HCT116 (cell line): ENCODE results near the gene MALSU1. TPM values are rescaled to one million over a fixed set of nuclear protein-coding genes. Genes with fewer than 3 reads are reported as not detected.

Source experiments
- ATAC-seq: fragments of 200-7000 bp; cut with Tn5 transposase; 2 replicates; pipeline ENCODE4 v1.9.1; 2020; ENCODE audit warnings: mild to moderate bottlenecking, moderate library complexity
- BruUV-seq: library from RNA; stranded (reverse); fragments of 400-500 nt; replicated peaks from 2 replicates; lab custom pipeline; 2021; lab: Mats Ljungman, UMichigan
- CTCF ChIA-PET: fragments of 300-600 bp; sonication (Branson Sonifier 250); formaldehyde crosslinking; loops from one replicate; lab custom pipeline; 2021; ENCODE audit warnings: antibody characterized with exemption; lab: Charles Lee
- POLR2A ChIA-PET: fragments of 300-600, 350-600 bp; sonication (Branson Sonifier 250); formaldehyde crosslinking; loops from one replicate; lab custom pipeline; 2021; ENCODE audit warnings: antibody characterized with exemption; lab: Charles Lee
- RAD21 ChIA-PET, 2 experiments: fragments of 300-600 bp; sonication (Branson Sonifier 250); formaldehyde crosslinking; loops; one replicate each; lab custom pipeline; 2023; ENCODE audit warnings: low total read pairs in 2 of 2; ENCODE audit not compliant: uncharacterized antibody in 2 of 2, unreplicated experiment in 2 of 2, low non-redundant PET in 1 of 2; lab: Charles Lee
- DNase-seq: peaks from one replicate; pipeline ENCODE4 v3.0.0-alpha.2; 2010; ENCODE audit warnings: low read depth, low spot score
- H2AFZ ChIP-seq: fragments of 200-600 bp; shearing (Covaris generic), sonication (generic); 2 replicates; pipeline ENCODE4 v1.6.1; 2017; ENCODE audit warnings: low read depth, mixed run types, mixed read lengths, antibody characterized with exemption, low read length; ENCODE audit not compliant: poor library complexity, severe bottlenecking
- H3K27ac ChIP-seq: 2 replicates; pipeline ENCODE4 v1.5.1; 2012; ENCODE audit warnings: low read depth, low read length
- H3K27me3 ChIP-seq: fragments of 200-600 bp; sonication (generic); 2 replicates; pipeline ENCODE4 v1.6.1; 2016; ENCODE audit warnings: mixed run types, low read length, mixed read lengths; ENCODE audit not compliant: insufficient read depth
- H3K36me3 ChIP-seq, 2 experiments: fragments of 200-500 bp in 1 of 2; fragments of 200-600 bp in 1 of 2; sonication (Bioruptor generic) in 1 of 2; sonication (generic) in 1 of 2; 2 replicates each; pipeline versions ENCODE4 v1.5.1 to v1.6.1; 2014 to 2016; ENCODE audit warnings: low read length in 2 of 2, inconsistent platforms in 1 of 2, mixed read lengths in 1 of 2, mixed run types in 1 of 2; ENCODE audit not compliant: insufficient read depth in 2 of 2, control insufficient read depth in 1 of 2
- H3K4me1 ChIP-seq, 2 experiments: fragments of 200-600 bp in 1 of 2; sonication (generic) in 1 of 2; 2 replicates each; pipeline versions ENCODE4 v1.5.1 to v1.6.1; 2012 to 2017; ENCODE audit warnings: low read length in 2 of 2, inconsistent platforms in 1 of 2, mild to moderate bottlenecking in 1 of 2, mixed read lengths in 1 of 2, mixed run types in 1 of 2, moderate library complexity in 1 of 2; ENCODE audit not compliant: insufficient read depth in 2 of 2, control insufficient read depth in 1 of 2
- H3K4me2 ChIP-seq: fragments of 200-600 bp; sonication (generic); 2 replicates; pipeline ENCODE4 v1.6.1; 2017; ENCODE audit warnings: mixed run types, low read length, mixed read lengths
- H3K4me3 ChIP-seq, 2 experiments: fragments of 200-600 bp in 1 of 2; sonication (generic) in 1 of 2; replicated peaks in 1 of 2; 2 replicates each; pipeline ENCODE4 v1.5.1; 2011 to 2016; ENCODE audit warnings: low read length in 2 of 2, control low read depth in 1 of 2, low read depth in 1 of 2, mild to moderate bottlenecking in 1 of 2, mixed read lengths in 1 of 2, mixed run types in 1 of 2
- H3K79me2 ChIP-seq: fragments of 200-600 bp; sonication (generic); 2 replicates; pipeline ENCODE4 v1.6.1; 2017; ENCODE audit warnings: mild to moderate bottlenecking, mixed run types, low read length, moderate library complexity, mixed read lengths; ENCODE audit not compliant: insufficient read depth
- H3K9ac ChIP-seq: fragments of 200-600 bp; sonication (generic); 2 replicates; pipeline ENCODE4 v1.6.1; 2016; ENCODE audit warnings: low read length, mixed read lengths
- H3K9me2 ChIP-seq: fragments of 200-600 bp; sonication (generic), shearing (Covaris generic); 2 replicates; pipeline ENCODE4 v1.6.1; 2017; ENCODE audit warnings: mixed run types, mild to moderate bottlenecking, moderate library complexity; ENCODE audit not compliant: insufficient read depth
- H3K9me3 ChIP-seq, 2 experiments: fragments of 200-500 bp in 1 of 2; fragments of 200-600 bp in 1 of 2; sonication (Bioruptor generic) in 1 of 2; sonication (generic) in 1 of 2; 2 replicates each; pipeline ENCODE4 v1.6.1; 2014 to 2017; ENCODE audit warnings: low read length in 2 of 2, mixed read lengths in 2 of 2, inconsistent platforms in 1 of 2, low read depth in 1 of 2, mild to moderate bottlenecking in 1 of 2, mixed run types in 1 of 2, moderate library complexity in 1 of 2; ENCODE audit not compliant: control insufficient read depth in 1 of 2, insufficient read depth in 1 of 2
- H4K20me1 ChIP-seq: fragments of 200-600 bp; sonication (generic), shearing (Covaris generic); 2 replicates; pipeline ENCODE4 v1.6.1; 2017; ENCODE audit warnings: mixed run types, mild to moderate bottlenecking, moderate library complexity; ENCODE audit not compliant: insufficient read depth
- CBX3 ChIP-seq: IDR thresholded peaks from 2 replicates; pipeline ENCODE4 v1.6.1; 2012; ENCODE audit warnings: low read depth
- EGR1 ChIP-seq: IDR thresholded peaks from 2 replicates; pipeline ENCODE4 v1.6.1; 2012; ENCODE audit warnings: low read depth
- ELF1 ChIP-seq: IDR thresholded peaks from 2 replicates; pipeline ENCODE4 v1.6.1; 2012; ENCODE audit warnings: low read depth, borderline replicate concordance
- EZH2 ChIP-seq: fragments of 200-600 bp; sonication (generic); IDR thresholded peaks from 2 replicates; pipeline ENCODE4 v1.6.1; 2017; ENCODE audit warnings: antibody characterized with exemption, mixed run types
- FOSL1 ChIP-seq: IDR thresholded peaks from 2 replicates; pipeline ENCODE4 v1.6.1; 2012; ENCODE audit warnings: low read depth
- JUND ChIP-seq: IDR thresholded peaks from 2 replicates; pipeline ENCODE4 v1.6.1; 2012
- POLR2A ChIP-seq: IDR thresholded peaks from 2 replicates; pipeline ENCODE4 v1.7.0; 2011; ENCODE audit warnings: borderline replicate concordance; ENCODE audit not compliant: insufficient read depth, insufficient read length; ENCODE audit errors: extremely low read depth
- POLR2AphosphoS5 ChIP-seq: IDR thresholded peaks from 2 replicates; pipeline ENCODE4 v1.6.1; 2011; ENCODE audit warnings: mild to moderate bottlenecking, low read depth, low read length, moderate library complexity
- SP1 ChIP-seq: IDR thresholded peaks from 2 replicates; pipeline ENCODE4 v1.6.1; 2012; ENCODE audit warnings: low read depth
- SRF ChIP-seq: IDR thresholded peaks from 2 replicates; pipeline ENCODE4 v1.6.1; 2012; ENCODE audit warnings: low read depth
- TCF7L2 ChIP-seq: IDR thresholded peaks from 2 replicates; pipeline ENCODE4 v1.7.0; 2011; ENCODE audit warnings: borderline replicate concordance, inconsistent platforms; ENCODE audit not compliant: insufficient read depth, insufficient read length; ENCODE audit errors: extremely low read depth
- YY1 ChIP-seq: IDR thresholded peaks from 2 replicates; pipeline ENCODE4 v1.6.1; 2011; ENCODE audit warnings: low read length, low read depth, moderate library complexity, mild to moderate bottlenecking; ENCODE audit not compliant: insufficient replicate concordance; ENCODE audit errors: extremely low read depth
- ZFX ChIP-seq: fragments of 450-650 bp; IDR thresholded peaks from 2 replicates; pipeline ENCODE4 v1.6.1; 2017
- ZNF274 ChIP-seq: fragments of 200-500 bp; sonication (Bioruptor generic); IDR thresholded peaks from 2 replicates; pipeline ENCODE4 v1.6.1; 2014; ENCODE audit warnings: mild to moderate bottlenecking, low read depth, low read length, inconsistent platforms
- intact Hi-C: fragments of 100-400 bp; cut with micrococcal nuclease; formaldehyde crosslinking; loops from 2 replicates; pipeline ENCODE4 v1.10.0; 2022
- total RNA-seq: library from RNA; stranded (reverse); gene quantifications from one replicate; pipeline ENCODE4 v1.2.1, GENCODE V29; 2021; ENCODE audit not compliant: unreplicated experiment
- TF ChIP-seq, protein P1 (sequence below): IDR thresholded peaks from 2 replicates; pipeline ENCODE4 v1.6.1; 2012; ENCODE audit warnings: low read depth
- TF ChIP-seq, protein P2 (sequence below): IDR thresholded peaks from 2 replicates; pipeline ENCODE4 v1.6.1; 2012
- TF ChIP-seq, protein P3 (sequence below): IDR thresholded peaks from 2 replicates; pipeline ENCODE4 v1.6.1; 2012
- TF ChIP-seq, protein P4 (sequence below): IDR thresholded peaks from 2 replicates; pipeline ENCODE4 v1.6.1; 2011; ENCODE audit warnings: mild to moderate bottlenecking, low read length, moderate library complexity; ENCODE audit not compliant: insufficient replicate concordance; ENCODE audit errors: extremely low read depth
- TF ChIP-seq, protein P5 (sequence below), 3 experiments: fragments of 200-600 bp in 1 of 3; sonication (generic) in 1 of 3; IDR thresholded peaks in 2 of 3; conservative IDR thresholded peaks in 1 of 3; 2 replicates each; pipeline ENCODE4 v1.5.1; 2012 to 2017; ENCODE audit warnings: low read depth in 2 of 3, low read length in 2 of 3, antibody characterized with exemption in 1 of 3, borderline replicate concordance in 1 of 3, control low read depth in 1 of 3, mild to moderate bottlenecking in 1 of 3, mixed read lengths in 1 of 3, mixed run types in 1 of 3, moderate library complexity in 1 of 3; ENCODE audit not compliant: insufficient read depth in 1 of 3

MALSU1 gene
- total RNA-seq, 1 experiment from 2014 or later: 105 TPM

DNA sequence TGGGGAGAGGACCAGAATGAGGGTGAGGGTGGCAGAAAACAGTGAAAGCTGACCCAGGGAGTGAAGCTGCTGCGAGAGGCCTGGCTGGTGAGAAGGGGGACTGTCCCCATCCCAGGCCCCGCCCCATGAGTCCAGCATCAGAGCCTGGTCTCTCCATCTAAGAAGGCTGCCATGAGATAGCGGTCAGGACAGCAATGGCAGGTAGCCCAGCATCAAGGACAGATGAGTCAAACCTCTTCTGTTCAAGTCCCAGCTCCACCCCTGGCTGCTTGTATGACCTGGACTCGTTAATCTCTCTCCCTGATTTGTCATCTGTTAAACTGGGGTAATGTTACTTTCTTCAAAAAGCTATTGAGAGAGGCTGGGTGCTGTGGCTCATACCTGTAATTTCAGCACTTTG, 30.4 kb upstream of the MALSU1 start:
- POLR2A ChIA-PET: no interaction called here
- H3K4me1 ChIP-seq: peaks cover 6 to 16% of the 10 kb centered on the region in 2 experiments; a peak in 3 of 4 replicates
- RAD21 ChIA-PET: interaction anchor here in 1 of 2 experiments (0.8 kb wide), 1 partner anchor 183 kb away, joined by 3 read pairs; no protein-coding TSS in a partner anchor
- no TSS peak for BruUV-seq
- H3K27me3 ChIP-seq: no peaks in the 10 kb centered on the region
- no peak overlapping the region for H3K4me2 ChIP-seq
- H3K9me2 ChIP-seq: no peaks in the 10 kb centered on the region
- H3K79me2 ChIP-seq: no peaks in the 10 kb centered on the region
- CTCF ChIA-PET: interaction anchor here (0.8 to 1.6 kb wide), 4 partner anchors 81 to 278 kb away, joined by 3 to 5 read pairs (median 4); no protein-coding TSS in a partner anchor
- no peaks in the 10 kb centered on the region for H3K36me3 ChIP-seq
- no peaks in the 10 kb centered on the region for H3K9me3 ChIP-seq
- ATAC-seq (no peak), DNase-seq (no peak)
- intact Hi-C loops: no loop called here
- no peaks in the 10 kb centered on the region for H4K20me1 ChIP-seq
- no peak for TF ChIP-seq EGR1
- TF ChIP-seq JUND: no peak
- TF ChIP-seq SP1: no peak
- TF ChIP-seq YY1: no peak
- TF ChIP-seq, protein P1, sequence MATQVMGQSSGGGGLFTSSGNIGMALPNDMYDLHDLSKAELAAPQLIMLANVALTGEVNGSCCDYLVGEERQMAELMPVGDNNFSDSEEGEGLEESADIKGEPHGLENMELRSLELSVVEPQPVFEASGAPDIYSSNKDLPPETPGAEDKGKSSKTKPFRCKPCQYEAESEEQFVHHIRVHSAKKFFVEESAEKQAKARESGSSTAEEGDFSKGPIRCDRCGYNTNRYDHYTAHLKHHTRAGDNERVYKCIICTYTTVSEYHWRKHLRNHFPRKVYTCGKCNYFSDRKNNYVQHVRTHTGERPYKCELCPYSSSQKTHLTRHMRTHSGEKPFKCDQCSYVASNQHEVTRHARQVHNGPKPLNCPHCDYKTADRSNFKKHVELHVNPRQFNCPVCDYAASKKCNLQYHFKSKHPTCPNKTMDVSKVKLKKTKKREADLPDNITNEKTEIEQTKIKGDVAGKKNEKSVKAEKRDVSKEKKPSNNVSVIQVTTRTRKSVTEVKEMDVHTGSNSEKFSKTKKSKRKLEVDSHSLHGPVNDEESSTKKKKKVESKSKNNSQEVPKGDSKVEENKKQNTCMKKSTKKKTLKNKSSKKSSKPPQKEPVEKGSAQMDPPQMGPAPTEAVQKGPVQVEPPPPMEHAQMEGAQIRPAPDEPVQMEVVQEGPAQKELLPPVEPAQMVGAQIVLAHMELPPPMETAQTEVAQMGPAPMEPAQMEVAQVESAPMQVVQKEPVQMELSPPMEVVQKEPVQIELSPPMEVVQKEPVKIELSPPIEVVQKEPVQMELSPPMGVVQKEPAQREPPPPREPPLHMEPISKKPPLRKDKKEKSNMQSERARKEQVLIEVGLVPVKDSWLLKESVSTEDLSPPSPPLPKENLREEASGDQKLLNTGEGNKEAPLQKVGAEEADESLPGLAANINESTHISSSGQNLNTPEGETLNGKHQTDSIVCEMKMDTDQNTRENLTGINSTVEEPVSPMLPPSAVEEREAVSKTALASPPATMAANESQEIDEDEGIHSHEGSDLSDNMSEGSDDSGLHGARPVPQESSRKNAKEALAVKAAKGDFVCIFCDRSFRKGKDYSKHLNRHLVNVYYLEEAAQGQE: no peak
- no peak for TF ChIP-seq ZFX
- no peak for TF ChIP-seq FOSL1
- TF ChIP-seq TCF7L2: no peak
- no peak for TF ChIP-seq EZH2
- no peak for TF ChIP-seq SRF
- TF ChIP-seq, protein P2, sequence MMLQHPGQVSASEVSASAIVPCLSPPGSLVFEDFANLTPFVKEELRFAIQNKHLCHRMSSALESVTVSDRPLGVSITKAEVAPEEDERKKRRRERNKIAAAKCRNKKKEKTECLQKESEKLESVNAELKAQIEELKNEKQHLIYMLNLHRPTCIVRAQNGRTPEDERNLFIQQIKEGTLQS: no peak
- no peak for TF ChIP-seq ZNF274
- TF ChIP-seq, protein P3, sequence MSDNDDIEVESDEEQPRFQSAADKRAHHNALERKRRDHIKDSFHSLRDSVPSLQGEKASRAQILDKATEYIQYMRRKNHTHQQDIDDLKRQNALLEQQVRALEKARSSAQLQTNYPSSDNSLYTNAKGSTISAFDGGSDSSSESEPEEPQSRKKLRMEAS: no peak
- TF ChIP-seq POLR2A: no peak
- no peak for TF ChIP-seq POLR2AphosphoS5
- TF ChIP-seq, protein P4, sequence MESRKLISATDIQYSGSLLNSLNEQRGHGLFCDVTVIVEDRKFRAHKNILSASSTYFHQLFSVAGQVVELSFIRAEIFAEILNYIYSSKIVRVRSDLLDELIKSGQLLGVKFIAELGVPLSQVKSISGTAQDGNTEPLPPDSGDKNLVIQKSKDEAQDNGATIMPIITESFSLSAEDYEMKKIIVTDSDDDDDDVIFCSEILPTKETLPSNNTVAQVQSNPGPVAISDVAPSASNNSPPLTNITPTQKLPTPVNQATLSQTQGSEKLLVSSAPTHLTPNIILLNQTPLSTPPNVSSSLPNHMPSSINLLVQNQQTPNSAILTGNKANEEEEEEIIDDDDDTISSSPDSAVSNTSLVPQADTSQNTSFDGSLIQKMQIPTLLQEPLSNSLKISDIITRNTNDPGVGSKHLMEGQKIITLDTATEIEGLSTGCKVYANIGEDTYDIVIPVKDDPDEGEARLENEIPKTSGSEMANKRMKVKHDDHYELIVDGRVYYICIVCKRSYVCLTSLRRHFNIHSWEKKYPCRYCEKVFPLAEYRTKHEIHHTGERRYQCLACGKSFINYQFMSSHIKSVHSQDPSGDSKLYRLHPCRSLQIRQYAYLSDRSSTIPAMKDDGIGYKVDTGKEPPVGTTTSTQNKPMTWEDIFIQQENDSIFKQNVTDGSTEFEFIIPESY: no peak
- TF ChIP-seq CBX3: no peak
- TF ChIP-seq, protein P5, sequence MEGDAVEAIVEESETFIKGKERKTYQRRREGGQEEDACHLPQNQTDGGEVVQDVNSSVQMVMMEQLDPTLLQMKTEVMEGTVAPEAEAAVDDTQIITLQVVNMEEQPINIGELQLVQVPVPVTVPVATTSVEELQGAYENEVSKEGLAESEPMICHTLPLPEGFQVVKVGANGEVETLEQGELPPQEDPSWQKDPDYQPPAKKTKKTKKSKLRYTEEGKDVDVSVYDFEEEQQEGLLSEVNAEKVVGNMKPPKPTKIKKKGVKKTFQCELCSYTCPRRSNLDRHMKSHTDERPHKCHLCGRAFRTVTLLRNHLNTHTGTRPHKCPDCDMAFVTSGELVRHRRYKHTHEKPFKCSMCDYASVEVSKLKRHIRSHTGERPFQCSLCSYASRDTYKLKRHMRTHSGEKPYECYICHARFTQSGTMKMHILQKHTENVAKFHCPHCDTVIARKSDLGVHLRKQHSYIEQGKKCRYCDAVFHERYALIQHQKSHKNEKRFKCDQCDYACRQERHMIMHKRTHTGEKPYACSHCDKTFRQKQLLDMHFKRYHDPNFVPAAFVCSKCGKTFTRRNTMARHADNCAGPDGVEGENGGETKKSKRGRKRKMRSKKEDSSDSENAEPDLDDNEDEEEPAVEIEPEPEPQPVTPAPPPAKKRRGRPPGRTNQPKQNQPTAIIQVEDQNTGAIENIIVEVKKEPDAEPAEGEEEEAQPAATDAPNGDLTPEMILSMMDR (IDR thresholded peaks at IDR 0.05 in 2 of 3, conservative IDR thresholded peaks at IDR 0.05 in 1 of 3; ENCODE audit: borderline replicate concordance in 1 of 3, insufficient read depth in 1 of 3, low read depth in 2 of 3, low read length in 2 of 3): no peak
- TF ChIP-seq ELF1: no peak
- H3K4me3 ChIP-seq: no peak overlapping the region
- H2AFZ ChIP-seq: no peak overlapping the region
- no peak overlapping the region for H3K9ac ChIP-seq
- H3K27ac ChIP-seq: no peak overlapping the region
